ENCODE results near the gene TTC39A.

- no peak for TF ChIP-seq ZNF274 (IDR thresholded peaks at IDR 0.05; ENCODE audit: low read depth, low read length)
- TF ChIP-seq, protein P1, sequence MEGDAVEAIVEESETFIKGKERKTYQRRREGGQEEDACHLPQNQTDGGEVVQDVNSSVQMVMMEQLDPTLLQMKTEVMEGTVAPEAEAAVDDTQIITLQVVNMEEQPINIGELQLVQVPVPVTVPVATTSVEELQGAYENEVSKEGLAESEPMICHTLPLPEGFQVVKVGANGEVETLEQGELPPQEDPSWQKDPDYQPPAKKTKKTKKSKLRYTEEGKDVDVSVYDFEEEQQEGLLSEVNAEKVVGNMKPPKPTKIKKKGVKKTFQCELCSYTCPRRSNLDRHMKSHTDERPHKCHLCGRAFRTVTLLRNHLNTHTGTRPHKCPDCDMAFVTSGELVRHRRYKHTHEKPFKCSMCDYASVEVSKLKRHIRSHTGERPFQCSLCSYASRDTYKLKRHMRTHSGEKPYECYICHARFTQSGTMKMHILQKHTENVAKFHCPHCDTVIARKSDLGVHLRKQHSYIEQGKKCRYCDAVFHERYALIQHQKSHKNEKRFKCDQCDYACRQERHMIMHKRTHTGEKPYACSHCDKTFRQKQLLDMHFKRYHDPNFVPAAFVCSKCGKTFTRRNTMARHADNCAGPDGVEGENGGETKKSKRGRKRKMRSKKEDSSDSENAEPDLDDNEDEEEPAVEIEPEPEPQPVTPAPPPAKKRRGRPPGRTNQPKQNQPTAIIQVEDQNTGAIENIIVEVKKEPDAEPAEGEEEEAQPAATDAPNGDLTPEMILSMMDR (IDR thresholded peaks at IDR 0.05 in 2 of 3, conservative IDR thresholded peaks at IDR 0.05 in 1 of 3; ENCODE audit: borderline replicate concordance in 1 of 3, insufficient read depth in 1 of 3, low read depth in 2 of 3, low read length in 2 of 3): no peak
- no peak for TF ChIP-seq POLR2A (IDR thresholded peaks at IDR 0.05; ENCODE audit: borderline replicate concordance, extremely low read depth, insufficient read depth, insufficient read length)
- no peak for TF ChIP-seq EZH2 (IDR thresholded peaks at IDR 0.05)
These were observed 17.6 kb downstream of the TTC39A start for GRCh38 chr1:51312718-51313117.
